ENCODE results near the gene IFNGR1. TPM values are rescaled to one million over a fixed set of nuclear protein-coding genes. Genes with fewer than 3 reads are reported as not detected.
"Not testable (repeated sequence)": the region's sequence is repeated elsewhere in the genome, so short reads cannot be mapped to it uniquely, and the experiment has no call there.

Gene IFNGR1
- total RNA-seq, 3 donors from 2014 or later (not counting 1 experiment from before 2014, with no cell fraction given): 77.5 to 128 (median 100) TPM

GRCh38 chr6:137213331-137213740 lies 5.8 kb downstream of the IFNGR1 start:
- H3K4me3 Mint-ChIP-seq: peak overlapping the region; percentile 47
- no peaks in the 10 kb centered on the region for H3K27me3 ChIP-seq (ENCODE audit: control insufficient read depth, insufficient read depth, low read length)
- no peak overlapping the region for H3K27ac ChIP-seq (ENCODE audit: low read length)
- 40% methylated on average over 4 of the region's 4 CpGs for WGBS (ENCODE audit: insufficient coverage)
- ATAC-seq: peak in 1 of 3 donors; percentile 20
- intact Hi-C loops (cut with micrococcal nuclease): no loop called here
- H3K27ac Mint-ChIP-seq: peak overlapping the region; percentile 51 to 63
- H3K4me1 Mint-ChIP-seq: peaks cover 81 to 87% of the 10 kb centered on the region in 2 donors
- peaks cover 6% of the 10 kb centered on the region for H3K36me3 ChIP-seq (ENCODE audit: control insufficient read depth, insufficient read depth, low read length)
- H3K4me1 ChIP-seq (ENCODE audit: control insufficient read depth, insufficient read depth, low read length): peaks cover 33% of the 10 kb centered on the region
- no peaks in the 10 kb centered on the region for H3K27me3 Mint-ChIP-seq (ENCODE audit: low read depth in 2 of 2)
- no peaks in the 10 kb centered on the region for H3K9me3 ChIP-seq (ENCODE audit: control insufficient read depth, insufficient read depth, low read length)
- H3K4me3 ChIP-seq (ENCODE audit: low read length): no peak overlapping the region
- peaks cover under 1% of the 10 kb centered on the region for H3K36me3 Mint-ChIP-seq
- H3K9me3 Mint-ChIP-seq: no peaks in the 10 kb centered on the region
- no peak for TF ChIP-seq CTCF (IDR thresholded peaks at IDR 0.05)
- no peak for DNase-seq

GRCh38 chr6:137211910-137212309 lies 7.3 kb downstream of the IFNGR1 start:
- H3K4me3 ChIP-seq (ENCODE audit: low read length): no peak overlapping the region
- peaks cover under 1% of the 10 kb centered on the region for H3K36me3 Mint-ChIP-seq
- peaks cover 77 to 84% of the 10 kb centered on the region in 2 donors for H3K4me1 Mint-ChIP-seq
- 93% methylated on average over 3 of the region's 3 CpGs for WGBS (ENCODE audit: insufficient coverage)
- H3K27ac Mint-ChIP-seq: peak overlapping the region; percentile 25 to 37
- H3K4me1 ChIP-seq (ENCODE audit: control insufficient read depth, insufficient read depth, low read length): peaks cover 20% of the 10 kb centered on the region
- no peaks in the 10 kb centered on the region for H3K9me3 Mint-ChIP-seq
- peaks cover 6% of the 10 kb centered on the region for H3K36me3 ChIP-seq (ENCODE audit: control insufficient read depth, insufficient read depth, low read length)
- no peak overlapping the region for H3K27ac ChIP-seq (ENCODE audit: low read length)
- intact Hi-C loops (cut with micrococcal nuclease): no loop called here
- no peaks in the 10 kb centered on the region for H3K27me3 Mint-ChIP-seq (ENCODE audit: low read depth in 2 of 2)
- no peaks in the 10 kb centered on the region for H3K9me3 ChIP-seq (ENCODE audit: control insufficient read depth, insufficient read depth, low read length)
- TF ChIP-seq CTCF (IDR thresholded peaks at IDR 0.05): no peak
- no peak for DNase-seq
- no peak overlapping the region for H3K4me3 Mint-ChIP-seq
- H3K27me3 ChIP-seq (ENCODE audit: control insufficient read depth, insufficient read depth, low read length): no peaks in the 10 kb centered on the region
- ATAC-seq: peak in 1 of 3 donors; percentile 19

- DNase-seq (no peak), ATAC-seq (no peak)
- H3K9me3 ChIP-seq (ENCODE audit: control insufficient read depth, insufficient read depth, low read length): no peaks in the 10 kb centered on the region
- Mint-ChIP-seq H3K27ac (peak overlapping the region in 1 of 2 donors; percentile 22), H3K36me3 (peaks cover 6% of the 10 kb centered on the region), H3K4me1 (peaks cover 74 to 80% of the 10 kb centered on the region in 2 donors), H3K4me3 (no peak overlapping the region), H3K27me3 (ENCODE audit: low read depth in 2 of 2) (no peaks in the 10 kb centered on the region), H3K9me3 (no peaks in the 10 kb centered on the region)
- H3K27ac ChIP-seq (ENCODE audit: low read length): no peak overlapping the region
- no peak overlapping the region for H3K4me3 ChIP-seq (ENCODE audit: low read length)
- no peaks in the 10 kb centered on the region for H3K27me3 ChIP-seq (ENCODE audit: control insufficient read depth, insufficient read depth, low read length)
- peaks cover 17% of the 10 kb centered on the region for H3K4me1 ChIP-seq (ENCODE audit: control insufficient read depth, insufficient read depth, low read length)
- intact Hi-C loops (cut with micrococcal nuclease): no loop called here
- peaks cover 8% of the 10 kb centered on the region for H3K36me3 ChIP-seq (ENCODE audit: control insufficient read depth, insufficient read depth, low read length)
- no peak for TF ChIP-seq CTCF (IDR thresholded peaks at IDR 0.05)
Observed at GRCh38 chr6:137210903-137211302, 8.3 kb downstream of the IFNGR1 start.

- no peak for TF ChIP-seq CTCF (IDR thresholded peaks at IDR 0.05)
- intact Hi-C loops (cut with micrococcal nuclease): no loop called here
- no peak overlapping the region for H3K4me3 Mint-ChIP-seq
- Histone ChIP-seq H3K36me3 (ENCODE audit: control insufficient read depth, insufficient read depth, low read length) (peaks cover 29% of the 10 kb centered on the region), H3K9me3 (ENCODE audit: control insufficient read depth, insufficient read depth, low read length) (no peaks in the 10 kb centered on the region), H3K27ac (ENCODE audit: low read length) (no peak overlapping the region), H3K4me3 (ENCODE audit: low read length) (no peak overlapping the region), H3K4me1 (ENCODE audit: control insufficient read depth, insufficient read depth, low read length) (peaks cover 9% of the 10 kb centered on the region), H3K27me3 (ENCODE audit: control insufficient read depth, insufficient read depth, low read length) (no peaks in the 10 kb centered on the region)
- no peaks in the 10 kb centered on the region for H3K27me3 Mint-ChIP-seq (ENCODE audit: low read depth in 2 of 2)
- H3K9me3 Mint-ChIP-seq: no peaks in the 10 kb centered on the region
- WGBS (ENCODE audit: insufficient coverage): 97% methylated on average over 7 of the region's 7 CpGs
- H3K4me1 Mint-ChIP-seq: peaks cover 59 to 62% of the 10 kb centered on the region in 2 donors
- peaks cover 26% of the 10 kb centered on the region for H3K36me3 Mint-ChIP-seq
- no peak overlapping the region for H3K27ac Mint-ChIP-seq
- no peak for DNase-seq
- ATAC-seq: no peak
Observed at GRCh38 chr6:137208279-137208678, 10.9 kb downstream of the IFNGR1 start.

- Mint-ChIP-seq H3K4me1 (peaks cover 52 to 56% of the 10 kb centered on the region in 2 donors), H3K36me3 (peaks cover 29% of the 10 kb centered on the region)
- H3K27ac Mint-ChIP-seq; H3K9me3 ChIP-seq (ENCODE audit: control insufficient read depth, insufficient read depth, low read length); H3K4me1 ChIP-seq (ENCODE audit: control insufficient read depth, insufficient read depth, low read length); H3K27ac ChIP-seq (ENCODE audit: low read length); ATAC-seq; H3K4me3 ChIP-seq (ENCODE audit: low read length); H3K27me3 ChIP-seq (ENCODE audit: control insufficient read depth, insufficient read depth, low read length); H3K4me3 Mint-ChIP-seq; intact Hi-C loops (cut with micrococcal nuclease); H3K9me3 Mint-ChIP-seq; DNase-seq; H3K27me3 Mint-ChIP-seq (ENCODE audit: low read depth in 2 of 2): not testable (repeated sequence)
- WGBS (ENCODE audit: insufficient coverage): 90% methylated on average over 3 of the region's 3 CpGs
- peaks cover 38% of the 10 kb centered on the region for H3K36me3 ChIP-seq (ENCODE audit: control insufficient read depth, insufficient read depth, low read length)
Observed at GRCh38 chr6:137207457-137207856, 11.7 kb downstream of the IFNGR1 start.
